Measurements from ENCODE around the gene KSR1. TPM values are rescaled to one million over a fixed set of nuclear protein-coding genes. Genes with fewer than 3 reads are reported as not detected.

Gene KSR1
- total and polyA plus RNA-seq, 10 of the 15 experiments (the other 5 are each of a cell fraction or from before 2014, with no cell fraction given): 0.97 to 66.6 (median 22.9) TPM

DNA sequence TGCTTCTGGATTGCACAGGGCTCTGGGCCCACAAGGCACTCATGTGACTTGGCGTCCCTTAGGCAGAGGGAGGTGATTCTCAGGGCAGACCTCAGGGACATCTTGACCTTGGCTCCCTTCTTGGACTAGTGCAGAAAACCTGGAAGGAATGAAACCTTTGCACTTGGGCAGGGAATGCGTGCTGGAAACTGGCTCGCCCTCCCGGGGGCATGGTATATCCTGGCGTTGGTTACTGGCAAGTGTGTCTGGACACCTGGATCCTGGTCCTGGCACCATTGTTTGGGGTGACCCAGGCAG lies 111.3 kb downstream of the KSR1 start (continued):
- TF ChIP-seq, protein P1, sequence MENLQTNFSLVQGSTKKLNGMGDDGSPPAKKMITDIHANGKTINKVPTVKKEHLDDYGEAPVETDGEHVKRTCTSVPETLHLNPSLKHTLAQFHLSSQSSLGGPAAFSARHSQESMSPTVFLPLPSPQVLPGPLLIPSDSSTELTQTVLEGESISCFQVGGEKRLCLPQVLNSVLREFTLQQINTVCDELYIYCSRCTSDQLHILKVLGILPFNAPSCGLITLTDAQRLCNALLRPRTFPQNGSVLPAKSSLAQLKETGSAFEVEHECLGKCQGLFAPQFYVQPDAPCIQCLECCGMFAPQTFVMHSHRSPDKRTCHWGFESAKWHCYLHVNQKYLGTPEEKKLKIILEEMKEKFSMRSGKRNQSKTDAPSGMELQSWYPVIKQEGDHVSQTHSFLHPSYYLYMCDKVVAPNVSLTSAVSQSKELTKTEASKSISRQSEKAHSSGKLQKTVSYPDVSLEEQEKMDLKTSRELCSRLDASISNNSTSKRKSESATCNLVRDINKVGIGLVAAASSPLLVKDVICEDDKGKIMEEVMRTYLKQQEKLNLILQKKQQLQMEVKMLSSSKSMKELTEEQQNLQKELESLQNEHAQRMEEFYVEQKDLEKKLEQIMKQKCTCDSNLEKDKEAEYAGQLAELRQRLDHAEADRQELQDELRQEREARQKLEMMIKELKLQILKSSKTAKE (IDR thresholded peaks at IDR 0.05; ENCODE audit: low read depth, poor library complexity, severe bottlenecking): no peak

DNA sequence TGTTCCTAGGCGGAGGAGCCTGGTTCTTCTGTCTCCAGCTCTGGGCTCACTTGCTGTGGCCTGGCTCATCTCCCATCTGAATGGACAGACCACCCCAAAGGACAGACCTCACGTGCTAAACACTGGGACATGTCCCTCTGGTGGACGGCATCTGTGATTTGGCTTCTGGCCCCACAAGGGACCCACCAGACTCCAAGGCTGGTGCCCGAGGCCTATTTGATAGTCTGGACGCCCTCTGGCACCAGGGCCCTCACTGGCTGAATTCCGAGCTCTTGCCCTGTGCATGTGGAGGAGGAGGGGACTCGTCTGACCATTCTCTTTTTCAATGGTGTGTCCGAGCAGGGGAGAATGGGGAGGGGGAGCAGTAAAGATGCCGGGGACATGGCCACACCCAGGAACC lies 112.0 kb downstream of the KSR1 start:
- H3K27me3 ChIP-seq (replicated peaks in 1 of 2; ENCODE audit: control insufficient read depth in 2 of 2, insufficient read depth in 2 of 2, low read length in 1 of 2): no peaks in the 10 kb centered on the region
- 97% methylated on average over 8 of the region's 9 CpGs for WGBS (ENCODE audit: insufficient coverage, insufficient replicate concordance, low lambda C conversion rate, missing lambda C conversion rate)
- in situ Hi-C loops (cut with MboI) (no loop called here), intact Hi-C loops (cut with micrococcal nuclease; ENCODE audit: unreplicated experiment) (no loop called here)
- H3K4me1 ChIP-seq (ENCODE audit: control insufficient read depth, insufficient read depth, low read length): no peaks in the 10 kb centered on the region; the same call in 1 of the 2 replicates
- no peak overlapping the region for H3K4me3 ChIP-seq
- H3K9ac ChIP-seq (ENCODE audit: control insufficient read depth, insufficient read depth, low read length): no peak overlapping the region
- ChIA-PET CTCF (interaction anchor here (0.6 to 4.6 kb wide), 11 partner anchors 8 to 380 kb away, joined by 3 to 53 read pairs (median 5); partner anchors contain the start of gene KSR1), POLR2A (no interaction called here), RAD21 (ENCODE audit: unreplicated experiment) (interaction anchor here (0.9 to 3.6 kb wide), 5 partner anchors 17 to 108 kb away, joined by 4 to 25 read pairs (median 6); no protein-coding TSS in a partner anchor), SMC1A (ENCODE audit: uncharacterized antibody, unreplicated experiment) (interaction anchor here (1.0 to 5.8 kb wide), 8 partner anchors 10 to 110 kb away, joined by 3 to 29 read pairs (median 4); no protein-coding TSS in a partner anchor)
- no peaks in the 10 kb centered on the region; the same call in 2 of the 3 replicates for H3K9me3 ChIP-seq (replicated peaks; ENCODE audit: control insufficient read depth, insufficient read depth, low read length)
- ATAC-seq (no peak), FAIRE-seq (no peak), DNase-seq (ENCODE audit: low read depth, low spot score) (no peak)
- H3K36me3 ChIP-seq (ENCODE audit: control insufficient read depth in 2 of 2, insufficient read depth in 2 of 2, low read length in 1 of 2): peaks cover 0 to 18% of the 10 kb centered on the region in 2 experiments; a peak in 3 of 4 replicates
- no TSS peak for BruUV-seq (replicated peaks)
- H3K27ac ChIP-seq (ENCODE audit: control insufficient read depth, insufficient read depth): no peak overlapping the region
- H4K20me1 ChIP-seq (ENCODE audit: control insufficient read depth, insufficient read depth): no peaks in the 10 kb centered on the region; the same call in 1 of the 2 replicates
- H3K4me2 ChIP-seq (ENCODE audit: control insufficient read depth, insufficient read depth): no peak overlapping the region
- no peak overlapping the region for H2AFZ ChIP-seq (ENCODE audit: control insufficient read depth, low read depth, low read length)
- H3K79me2 ChIP-seq (ENCODE audit: control insufficient read depth, insufficient read depth, low read length): no peaks in the 10 kb centered on the region
- no peak for TF ChIP-seq TARDBP (IDR thresholded peaks at IDR 0.05; ENCODE audit: borderline replicate concordance)
- TF ChIP-seq, protein P2, sequence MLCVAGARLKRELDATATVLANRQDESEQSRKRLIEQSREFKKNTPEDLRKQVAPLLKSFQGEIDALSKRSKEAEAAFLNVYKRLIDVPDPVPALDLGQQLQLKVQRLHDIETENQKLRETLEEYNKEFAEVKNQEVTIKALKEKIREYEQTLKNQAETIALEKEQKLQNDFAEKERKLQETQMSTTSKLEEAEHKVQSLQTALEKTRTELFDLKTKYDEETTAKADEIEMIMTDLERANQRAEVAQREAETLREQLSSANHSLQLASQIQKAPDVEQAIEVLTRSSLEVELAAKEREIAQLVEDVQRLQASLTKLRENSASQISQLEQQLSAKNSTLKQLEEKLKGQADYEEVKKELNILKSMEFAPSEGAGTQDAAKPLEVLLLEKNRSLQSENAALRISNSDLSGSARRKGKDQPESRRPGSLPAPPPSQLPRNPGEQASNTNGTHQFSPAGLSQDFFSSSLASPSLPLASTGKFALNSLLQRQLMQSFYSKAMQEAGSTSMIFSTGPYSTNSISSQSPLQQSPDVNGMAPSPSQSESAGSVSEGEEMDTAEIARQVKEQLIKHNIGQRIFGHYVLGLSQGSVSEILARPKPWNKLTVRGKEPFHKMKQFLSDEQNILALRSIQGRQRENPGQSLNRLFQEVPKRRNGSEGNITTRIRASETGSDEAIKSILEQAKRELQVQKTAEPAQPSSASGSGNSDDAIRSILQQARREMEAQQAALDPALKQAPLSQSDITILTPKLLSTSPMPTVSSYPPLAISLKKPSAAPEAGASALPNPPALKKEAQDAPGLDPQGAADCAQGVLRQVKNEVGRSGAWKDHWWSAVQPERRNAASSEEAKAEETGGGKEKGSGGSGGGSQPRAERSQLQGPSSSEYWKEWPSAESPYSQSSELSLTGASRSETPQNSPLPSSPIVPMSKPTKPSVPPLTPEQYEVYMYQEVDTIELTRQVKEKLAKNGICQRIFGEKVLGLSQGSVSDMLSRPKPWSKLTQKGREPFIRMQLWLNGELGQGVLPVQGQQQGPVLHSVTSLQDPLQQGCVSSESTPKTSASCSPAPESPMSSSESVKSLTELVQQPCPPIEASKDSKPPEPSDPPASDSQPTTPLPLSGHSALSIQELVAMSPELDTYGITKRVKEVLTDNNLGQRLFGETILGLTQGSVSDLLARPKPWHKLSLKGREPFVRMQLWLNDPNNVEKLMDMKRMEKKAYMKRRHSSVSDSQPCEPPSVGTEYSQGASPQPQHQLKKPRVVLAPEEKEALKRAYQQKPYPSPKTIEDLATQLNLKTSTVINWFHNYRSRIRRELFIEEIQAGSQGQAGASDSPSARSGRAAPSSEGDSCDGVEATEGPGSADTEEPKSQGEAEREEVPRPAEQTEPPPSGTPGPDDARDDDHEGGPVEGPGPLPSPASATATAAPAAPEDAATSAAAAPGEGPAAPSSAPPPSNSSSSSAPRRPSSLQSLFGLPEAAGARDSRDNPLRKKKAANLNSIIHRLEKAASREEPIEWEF (IDR thresholded peaks at IDR 0.05; ENCODE audit: insufficient replicate concordance, low read depth, low read length): no peak
- TF ChIP-seq MEF2A (IDR thresholded peaks at IDR 0.05; ENCODE audit: insufficient read depth, low read depth, low read length): no peak
- TF ChIP-seq SIN3A (IDR thresholded peaks at IDR 0.05; ENCODE audit: low read depth, low read length): no peak
- no peak for TF ChIP-seq FOXM1 (IDR thresholded peaks at IDR 0.05; ENCODE audit: low read depth, low read length)

Data from GM12878 (cell line).